Kidney epithelial cell (primary cell): Measurements from ENCODE around the gene TECR. TPM values are rescaled to one million over a fixed set of nuclear protein-coding genes. Genes with fewer than 3 reads are reported as not detected.

Experiments used
- DNase-seq: peaks from one replicate; pipeline ENCODE4 v3.0.0-alpha.2; 2010; ENCODE audit warnings: low read depth
- H3K27me3 ChIP-seq: 2 replicates; pipeline ENCODE4 v1.6.0; 2011; ENCODE audit warnings: low read length; ENCODE audit not compliant: control insufficient read depth, insufficient read depth
- H3K36me3 ChIP-seq: 2 replicates; pipeline ENCODE4 v1.5.1; 2011; ENCODE audit warnings: low read length; ENCODE audit not compliant: control insufficient read depth, insufficient read depth
- H3K4me3 ChIP-seq: 2 replicates; pipeline ENCODE4 v1.5.1; 2011; ENCODE audit warnings: low read depth, mild to moderate bottlenecking, control low read depth, low read length
- CTCF ChIP-seq: IDR thresholded peaks from 2 replicates; pipeline ENCODE4 v1.5.1; 2011; ENCODE audit warnings: mild to moderate bottlenecking, moderate library complexity, low read length, control low read depth, inconsistent platforms; ENCODE audit not compliant: insufficient read depth, poor library complexity, severe bottlenecking
- total RNA-seq: library from RNA; depleted of rRNA; stranded (reverse); fragments of >200 nt; gene quantifications from 2 replicates; pipeline ENCODE4 v1.2.3, GENCODE V29; 2015

The TECR gene
- total RNA-seq, result 52.8 and 55.0 TPM in 2 replicates

GRCh38 chr19:14529254-14530004 is at the start of gene TECR:
TECR (plus strand) TSS chr19:14529594; CDS start chr19:14529697, 103 bp downstream.
- no peak for TF ChIP-seq CTCF
- H3K36me3 ChIP-seq, result no peaks in the 10 kb centered on the region
- H3K27me3 ChIP-seq, result no peaks in the 10 kb centered on the region
- DNase-seq, result peak; percentile 98
- peak within 1 kb of the TSS; percentile 90 for H3K4me3 ChIP-seq

- H3K36me3 ChIP-seq, result peaks cover 4% of the 10 kb centered on the region
- H3K27me3 ChIP-seq, result no peaks in the 10 kb centered on the region
- no peak for DNase-seq
- peak; percentile 85 for TF ChIP-seq CTCF
- no peak overlapping the region for H3K4me3 ChIP-seq
These were observed 49.3 kb upstream of the TECR start for GRCh38 chr19:14479975-14480699.

GRCh38 chr19:14480700-14481079 is 48.7 kb upstream of the TECR start:
- no peak for TF ChIP-seq CTCF
- H3K4me3 ChIP-seq, result no peak overlapping the region
- no peak for DNase-seq
- H3K36me3 ChIP-seq, result peaks cover 4% of the 10 kb centered on the region
- H3K27me3 ChIP-seq, result no peaks in the 10 kb centered on the region

GRCh38 chr19:14482172-14482941 is 47.0 kb upstream of the TECR start:
- no peak for DNase-seq
- TF ChIP-seq CTCF, result no peak
- no peak overlapping the region for H3K4me3 ChIP-seq
- H3K27me3 ChIP-seq, result no peaks in the 10 kb centered on the region
- peaks cover 4% of the 10 kb centered on the region for H3K36me3 ChIP-seq

GRCh38 chr19:14487370-14488125 is 41.8 kb upstream of the TECR start:
- no peak for TF ChIP-seq CTCF
- DNase-seq, result no peak
- no peaks in the 10 kb centered on the region for H3K27me3 ChIP-seq
- no peaks in the 10 kb centered on the region for H3K36me3 ChIP-seq
- H3K4me3 ChIP-seq, result no peak overlapping the region
